Esophagus muscularis mucosa (tissue), 4 donors: ENCODE data around the gene PDIA5. TPM values are rescaled to one million over a fixed set of nuclear protein-coding genes. Genes with fewer than 3 reads are reported as not detected.
A peak's percentile ranks its signal among the peaks of the same experiment; 100 is the strongest.

Source experiments
- DNase-seq: peaks from one replicate; pipeline ENCODE4 v3.0.0-alpha.2; 2017; ENCODE audit errors: extremely low spot score
- H3K27ac ChIP-seq, 4 donors: fragments of 200-600 bp; sonication (generic); replicated peaks in 1 of 4; 1 replicate in 3 of 4; 2 replicates in 1 of 4; pipeline ENCODE4 v1.5.1; 2016 to 2019; ENCODE audit warnings: mild to moderate bottlenecking in 1 of 4
- H3K27me3 ChIP-seq, 4 donors: fragments of 200-600 bp; sonication (generic); one replicate each; pipeline versions ENCODE4 v1.5.1 to v1.6.0; 2016 to 2019
- H3K36me3 ChIP-seq, 4 donors: fragments of 200-600 bp; sonication (generic); one replicate each; pipeline ENCODE4 v1.5.1; 2016 to 2019
- H3K4me1 ChIP-seq, 4 donors: fragments of 200-600 bp; sonication (generic); one replicate each; pipeline ENCODE4 v1.5.1; 2016 to 2019
- H3K4me3 ChIP-seq, 4 donors: fragments of 200-600 bp; sonication (generic); 1 replicate in 2 of 4; 2 replicates in 2 of 4; pipeline ENCODE4 v1.5.1; 2016 to 2019; ENCODE audit warnings: mild to moderate bottlenecking in 4 of 4, moderate library complexity in 1 of 4
- H3K9me3 ChIP-seq, 4 donors: fragments of 200-600 bp; sonication (generic); 1 replicate in 3 of 4; 2 replicates in 1 of 4; pipeline ENCODE4 v1.5.1; 2016 to 2019
- EP300 ChIP-seq: sonication (generic); formaldehyde crosslinking; IDR thresholded peaks from one replicate; pipeline ENCODE4 v1.6.1; 2017; ENCODE audit warnings: antibody characterized with exemption
- POLR2A ChIP-seq: fragments of 450-650 bp; IDR thresholded peaks from one replicate; pipeline ENCODE4 v1.6.1; 2017; ENCODE audit warnings: antibody characterized with exemption, moderate library complexity, mild to moderate bottlenecking, low read depth
- POLR2AphosphoS5 ChIP-seq, 2 donors: sonication (generic); formaldehyde crosslinking; IDR thresholded peaks; one replicate each; pipeline ENCODE4 v1.6.1; 2017; ENCODE audit warnings: antibody characterized with exemption in 2 of 2
- WGBS: methylation state at CpG from one replicate; pipeline ENCODE4 v1.1.5; 2018; 5-methylcytosine and 5-hydroxymethylcytosine counted together
- intact Hi-C: fragments of 100-400 bp; cut with DNase I; formaldehyde crosslinking; loops from one replicate; pipeline ENCODE4 v1.15.1; 2023
- total RNA-seq, 4 donors: library from RNA; depleted of rRNA; stranded (reverse); fragments of >200 nt; gene quantifications; one replicate each; pipeline versions ENCODE4 v1.1.0 to v1.2.1, GENCODE V29; 2016
- TF ChIP-seq, protein P1 (sequence below), 3 experiments: fragments of 200-600 bp in 2 of 3; fragments of 450-650 bp in 1 of 3; sonication (generic) in 2 of 3; IDR thresholded peaks; one replicate each; pipeline ENCODE4 v1.5.1; 2017 to 2019; ENCODE audit warnings: antibody characterized with exemption in 3 of 3, mild to moderate bottlenecking in 2 of 3, moderate library complexity in 1 of 3

The PDIA5 gene
- total RNA-seq, 4 donors from 2014 or later: 12.5 to 16.4 (median 15.1) TPM

- intact Hi-C loops: no loop called here
- Histone ChIP-seq H3K4me3 (no peak overlapping the region), H3K27me3 (no peaks in the 10 kb centered on the region), H3K27ac (peak overlapping the region; percentile 32 to 67 (median 46)), H3K36me3 (no peaks in the 10 kb centered on the region), H3K4me1 (peaks cover 28 to 69% (median 60%) of the 10 kb centered on the region in 4 donors), H3K9me3 (no peaks in the 10 kb centered on the region)
- TF ChIP-seq, protein P1, sequence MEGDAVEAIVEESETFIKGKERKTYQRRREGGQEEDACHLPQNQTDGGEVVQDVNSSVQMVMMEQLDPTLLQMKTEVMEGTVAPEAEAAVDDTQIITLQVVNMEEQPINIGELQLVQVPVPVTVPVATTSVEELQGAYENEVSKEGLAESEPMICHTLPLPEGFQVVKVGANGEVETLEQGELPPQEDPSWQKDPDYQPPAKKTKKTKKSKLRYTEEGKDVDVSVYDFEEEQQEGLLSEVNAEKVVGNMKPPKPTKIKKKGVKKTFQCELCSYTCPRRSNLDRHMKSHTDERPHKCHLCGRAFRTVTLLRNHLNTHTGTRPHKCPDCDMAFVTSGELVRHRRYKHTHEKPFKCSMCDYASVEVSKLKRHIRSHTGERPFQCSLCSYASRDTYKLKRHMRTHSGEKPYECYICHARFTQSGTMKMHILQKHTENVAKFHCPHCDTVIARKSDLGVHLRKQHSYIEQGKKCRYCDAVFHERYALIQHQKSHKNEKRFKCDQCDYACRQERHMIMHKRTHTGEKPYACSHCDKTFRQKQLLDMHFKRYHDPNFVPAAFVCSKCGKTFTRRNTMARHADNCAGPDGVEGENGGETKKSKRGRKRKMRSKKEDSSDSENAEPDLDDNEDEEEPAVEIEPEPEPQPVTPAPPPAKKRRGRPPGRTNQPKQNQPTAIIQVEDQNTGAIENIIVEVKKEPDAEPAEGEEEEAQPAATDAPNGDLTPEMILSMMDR (IDR thresholded peaks at IDR 0.05): peak in 1 of 3 experiments; percentile 43
- TF ChIP-seq POLR2AphosphoS5 (IDR thresholded peaks at IDR 0.05): no peak
- DNase-seq: no peak
- WGBS: 44% methylated on average over 5 of the region's 5 CpGs
Measured at GRCh38 chr3:123071146-123071545, 4.3 kb downstream of the PDIA5 start.

DNA sequence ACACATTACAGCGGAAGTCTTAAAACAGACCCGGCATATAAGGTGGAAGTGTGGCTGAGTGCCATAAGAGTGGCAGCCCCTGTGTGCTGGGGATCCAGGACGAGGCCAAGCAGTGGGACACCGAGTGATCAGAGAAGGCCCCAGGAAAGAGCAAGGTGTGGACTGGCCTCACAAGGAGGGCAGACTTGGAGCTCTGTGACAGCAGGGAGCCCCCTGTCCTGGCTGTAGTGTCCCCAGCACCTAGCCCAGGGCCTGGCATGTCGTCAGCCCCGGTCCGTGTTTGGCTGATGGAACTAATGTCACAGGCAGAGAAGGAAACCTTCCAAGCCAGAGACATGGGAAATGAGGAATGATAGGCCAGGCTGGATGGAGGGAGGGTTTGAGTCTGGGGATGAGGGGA is 4.8 kb downstream of the PDIA5 start:
- peak overlapping the region; percentile 32 to 67 (median 46) for H3K27ac ChIP-seq
- TF ChIP-seq POLR2AphosphoS5 (IDR thresholded peaks at IDR 0.05) (no peak), EP300 (no peak), POLR2A (no peak)
- TF ChIP-seq, protein P1 (IDR thresholded peaks at IDR 0.05): no peak
- no peaks in the 10 kb centered on the region for H3K27me3 ChIP-seq
- no peak for DNase-seq
- no peaks in the 10 kb centered on the region for H3K36me3 ChIP-seq
- no peak overlapping the region for H3K4me3 ChIP-seq
- 70% methylated on average over 3 of the region's 7 CpGs for WGBS
- H3K9me3 ChIP-seq: no peaks in the 10 kb centered on the region
- H3K4me1 ChIP-seq: peaks cover 26 to 69% (median 60%) of the 10 kb centered on the region in 4 donors
- intact Hi-C loops: no loop called here

- no peaks in the 10 kb centered on the region for H3K9me3 ChIP-seq
- H3K36me3 ChIP-seq: no peaks in the 10 kb centered on the region
- intact Hi-C loops: no loop called here
- DNase-seq: no peak
- no peaks in the 10 kb centered on the region for H3K27me3 ChIP-seq
- peaks cover 31 to 73% (median 63%) of the 10 kb centered on the region in 4 donors for H3K4me1 ChIP-seq
- no peak for TF ChIP-seq POLR2AphosphoS5 (IDR thresholded peaks at IDR 0.05)
- TF ChIP-seq, protein P1 (IDR thresholded peaks at IDR 0.05): no peak
- no peak for TF ChIP-seq POLR2A
- TF ChIP-seq EP300: no peak
- peak overlapping the region in 3 of 4 donors; percentile 42 to 67 (median 49) for H3K27ac ChIP-seq
- no peak overlapping the region for H3K4me3 ChIP-seq
- WGBS: 82% methylated on average over 5 of the region's 5 CpGs
Measured at GRCh38 chr3:123072152-123072551, 5.3 kb downstream of the PDIA5 start.

- H3K9me3 ChIP-seq: no peaks in the 10 kb centered on the region
- WGBS: 100% methylated on average over 1 of the region's 1 CpG
- intact Hi-C loops: no loop called here
- peak overlapping the region in 3 of 4 donors; percentile 42 to 67 (median 49) for H3K27ac ChIP-seq
- no peaks in the 10 kb centered on the region for H3K36me3 ChIP-seq
- H3K4me3 ChIP-seq: no peak overlapping the region
- TF ChIP-seq, protein P1 (IDR thresholded peaks at IDR 0.05): no peak
- no peak for TF ChIP-seq EP300
- no peak for DNase-seq
- no peaks in the 10 kb centered on the region for H3K27me3 ChIP-seq
- peaks cover 34 to 75% (median 65%) of the 10 kb centered on the region in 4 donors for H3K4me1 ChIP-seq
Measured at GRCh38 chr3:123072564-123072963, 5.7 kb downstream of the PDIA5 start.

GRCh38 chr3:123075359-123075758 is 8.5 kb downstream of the PDIA5 start:
- TF ChIP-seq POLR2A: no peak
- no peak for TF ChIP-seq EP300
- no peak for DNase-seq
- H3K36me3 ChIP-seq: no peaks in the 10 kb centered on the region
- H3K27me3 ChIP-seq: no peaks in the 10 kb centered on the region
- peak overlapping the region in 3 of 4 donors; percentile 38 to 64 (median 55) for H3K27ac ChIP-seq
- WGBS: 97% methylated on average over 1 of the region's 1 CpG
- peaks cover 22 to 79% (median 71%) of the 10 kb centered on the region in 4 donors for H3K4me1 ChIP-seq
- no peak overlapping the region for H3K4me3 ChIP-seq
- H3K9me3 ChIP-seq: no peaks in the 10 kb centered on the region
- intact Hi-C loops: no loop called here
